IPS-15b (cell line): ENCODE measurements around the gene SYCE1L.
"Not testable (repeated sequence)": the region's sequence is repeated elsewhere in the genome, so short reads cannot be mapped to it uniquely, and the experiment has no call there.

Experiments used
- H3K27me3 ChIP-seq: one replicate; pipeline ENCODE4 v1.6.1; 2013; ENCODE audit warnings: low read length; ENCODE audit not compliant: control insufficient read depth, insufficient read depth
- H3K36me3 ChIP-seq: one replicate; pipeline ENCODE4 v1.6.1; 2013; ENCODE audit warnings: low read length; ENCODE audit not compliant: control insufficient read depth, insufficient read depth
- H3K4me1 ChIP-seq: one replicate; pipeline ENCODE4 v1.6.1; 2013; ENCODE audit warnings: mild to moderate bottlenecking, low read length; ENCODE audit not compliant: control insufficient read depth, insufficient read depth
- H3K4me3 ChIP-seq: one replicate; pipeline ENCODE4 v1.5.1; 2013; ENCODE audit warnings: low read depth, low read length
- H3K9ac ChIP-seq: one replicate; pipeline ENCODE4 v1.6.1; 2013; ENCODE audit warnings: low read depth, mild to moderate bottlenecking, low read length
- H3K9me3 ChIP-seq: one replicate; pipeline ENCODE4 v1.6.1; 2013; ENCODE audit warnings: mild to moderate bottlenecking, low read length; ENCODE audit not compliant: control insufficient read depth, insufficient read depth

The SYCE1L gene

GRCh38 chr16:77231047-77231446, 31.8 kb downstream of the SYCE1L start:
- no peaks in the 10 kb centered on the region for H3K27me3 ChIP-seq
- no peak overlapping the region for H3K4me3 ChIP-seq
- no peaks in the 10 kb centered on the region for H3K9me3 ChIP-seq
- H3K36me3 ChIP-seq = no peaks in the 10 kb centered on the region
- H3K4me1 ChIP-seq = no peaks in the 10 kb centered on the region
- H3K9ac ChIP-seq = no peak overlapping the region

GRCh38 chr16:77233799-77234519, 34.8 kb downstream of the SYCE1L start:
- Histone ChIP-seq H3K9me3 (no peaks in the 10 kb centered on the region), H3K4me1 (peaks cover 13% of the 10 kb centered on the region), H3K27me3 (peaks cover 3% of the 10 kb centered on the region), H3K36me3 (no peaks in the 10 kb centered on the region), H3K4me3 (no peak overlapping the region), H3K9ac (no peak overlapping the region)

GRCh38 chr16:77234611-77235010, 35.4 kb downstream of the SYCE1L start:
- H3K4me1 ChIP-seq = peaks cover 18% of the 10 kb centered on the region
- no peak overlapping the region for H3K4me3 ChIP-seq
- H3K27me3 ChIP-seq = peaks cover 3% of the 10 kb centered on the region
- no peaks in the 10 kb centered on the region for H3K36me3 ChIP-seq
- H3K9ac ChIP-seq = no peak overlapping the region
- H3K9me3 ChIP-seq = no peaks in the 10 kb centered on the region

GRCh38 chr16:77236063-77236511, 36.9 kb downstream of the SYCE1L start:
- Histone ChIP-seq H3K27me3 (peaks cover 3% of the 10 kb centered on the region), H3K4me3 (no peak overlapping the region), H3K36me3 (no peaks in the 10 kb centered on the region), H3K4me1 (peaks cover 18% of the 10 kb centered on the region), H3K9ac (no peak overlapping the region), H3K9me3 (no peaks in the 10 kb centered on the region)

- Histone ChIP-seq H3K4me1 (peaks cover 18% of the 10 kb centered on the region), H3K27me3 (peaks cover 3% of the 10 kb centered on the region)
These were observed 39.4 kb downstream of the SYCE1L start for GRCh38 chr16:77238593-77238992.

GRCh38 chr16:77242471-77242870, 43.3 kb downstream of the SYCE1L start:
- not testable (repeated sequence) for H3K9me3 ChIP-seq, H3K9ac ChIP-seq, H3K27me3 ChIP-seq, H3K4me3 ChIP-seq, H3K36me3 ChIP-seq
- peaks cover 12% of the 10 kb centered on the region for H3K4me1 ChIP-seq

More at GRCh38 chr16:77238593-77238992, 39.4 kb downstream of the SYCE1L start:
- Histone ChIP-seq H3K36me3 (no peaks in the 10 kb centered on the region), H3K4me3 (no peak overlapping the region), H3K9ac (no peak overlapping the region), H3K9me3 (peaks cover 4% of the 10 kb centered on the region)

GRCh38 chr16:77246150-77246549, 46.9 kb downstream of the SYCE1L start:
- peaks cover 4% of the 10 kb centered on the region for H3K9me3 ChIP-seq
- H3K4me3 ChIP-seq = no peak overlapping the region
- no peaks in the 10 kb centered on the region for H3K4me1 ChIP-seq
- H3K36me3 ChIP-seq = no peaks in the 10 kb centered on the region
- H3K27me3 ChIP-seq = no peaks in the 10 kb centered on the region
- H3K9ac ChIP-seq = no peak overlapping the region

GRCh38 chr16:77250400-77250799, 51.2 kb downstream of the SYCE1L start:
- Histone ChIP-seq H3K9me3 (no peaks in the 10 kb centered on the region), H3K4me1 (no peaks in the 10 kb centered on the region), H3K27me3 (no peaks in the 10 kb centered on the region), H3K9ac (no peak overlapping the region), H3K4me3 (no peak overlapping the region), H3K36me3 (no peaks in the 10 kb centered on the region)
